HT-29 (cell line): ENCODE measurements around the gene ACTRT2. TPM values are rescaled to one million over a fixed set of nuclear protein-coding genes. Genes with fewer than 3 reads are reported as not detected.

Source experiments
- DNase-seq: peaks from one replicate; pipeline ENCODE4 v3.0.0-alpha.2; 2015; ENCODE audit warnings: low spot score
- total RNA-seq: library from RNA; depleted of rRNA; stranded (reverse); fragments of >200 nt; shearing (Covaris generic); gene quantifications from 2 replicates; pipeline ENCODE4 v1.2.3, GENCODE V29; 2014

Gene ACTRT2
- total RNA-seq, 1 experiment from 2014 or later = not detected

DNA sequence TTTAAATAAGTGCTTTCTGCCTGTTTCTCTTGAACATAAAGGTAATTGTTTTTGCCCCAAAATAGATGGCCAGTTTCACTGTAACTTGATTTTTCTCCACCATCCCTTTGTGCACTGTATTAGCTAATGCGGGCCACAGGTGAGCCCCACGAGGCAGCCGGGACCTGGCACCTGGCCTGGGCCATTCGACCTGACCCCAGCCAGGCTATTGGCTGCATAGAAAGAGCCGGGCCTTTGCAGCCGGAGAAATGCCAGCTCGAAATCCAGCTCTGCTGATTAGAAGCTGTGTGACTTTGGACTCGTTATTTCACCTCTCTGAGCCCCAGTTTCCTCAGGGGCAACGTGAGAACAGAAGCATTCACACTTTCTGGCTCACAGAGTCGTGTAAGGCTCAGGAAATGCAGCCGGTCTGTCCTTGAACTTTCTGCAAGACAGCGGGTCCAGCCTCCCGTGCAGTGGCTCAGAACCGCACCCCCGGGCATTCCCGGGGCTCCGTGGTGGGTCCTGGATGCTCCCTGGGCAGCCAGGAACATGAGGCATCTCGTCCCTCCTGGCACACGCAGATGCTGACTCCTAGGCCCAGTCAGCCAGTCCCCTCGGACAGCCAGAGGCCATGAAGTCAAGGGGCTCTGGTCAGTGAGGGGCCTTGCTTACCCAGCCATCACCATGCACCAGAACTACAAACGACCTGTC lies 37.4 kb upstream of the ACTRT2 start:
- DNase-seq = no peak

DNA sequence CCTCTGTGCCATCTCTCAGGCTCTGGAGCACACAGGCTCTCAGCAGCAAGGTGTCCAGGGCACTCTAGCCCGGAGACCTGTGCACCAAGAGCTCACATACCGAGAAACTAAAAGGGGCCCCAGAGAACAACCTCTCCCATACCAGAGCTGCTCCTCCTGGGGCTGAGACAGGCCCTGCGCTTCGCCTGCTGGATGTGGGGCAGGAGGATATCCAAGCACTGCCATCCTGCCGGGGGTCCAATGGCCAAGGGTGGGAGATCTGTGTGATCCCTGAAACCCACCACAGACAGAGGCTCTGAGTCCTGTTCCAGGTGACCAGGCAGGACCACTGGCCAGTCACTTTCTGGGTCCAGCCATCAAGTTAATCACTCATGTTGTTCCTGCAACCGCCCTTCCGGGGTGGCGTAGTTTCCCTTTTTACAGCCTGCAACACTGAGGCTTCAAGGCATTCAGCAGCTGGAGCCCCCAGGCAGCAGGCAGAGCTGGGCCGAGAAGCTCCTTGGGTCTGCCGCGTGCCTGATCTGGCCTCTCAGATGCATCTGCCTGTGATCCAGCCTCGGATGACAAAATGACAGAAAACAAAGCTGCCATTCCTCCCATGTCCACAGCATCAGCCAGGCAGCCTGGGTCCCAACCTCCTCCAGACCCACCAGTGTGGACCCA lies 36.7 kb upstream of the ACTRT2 start:
- no peak for DNase-seq

DNA sequence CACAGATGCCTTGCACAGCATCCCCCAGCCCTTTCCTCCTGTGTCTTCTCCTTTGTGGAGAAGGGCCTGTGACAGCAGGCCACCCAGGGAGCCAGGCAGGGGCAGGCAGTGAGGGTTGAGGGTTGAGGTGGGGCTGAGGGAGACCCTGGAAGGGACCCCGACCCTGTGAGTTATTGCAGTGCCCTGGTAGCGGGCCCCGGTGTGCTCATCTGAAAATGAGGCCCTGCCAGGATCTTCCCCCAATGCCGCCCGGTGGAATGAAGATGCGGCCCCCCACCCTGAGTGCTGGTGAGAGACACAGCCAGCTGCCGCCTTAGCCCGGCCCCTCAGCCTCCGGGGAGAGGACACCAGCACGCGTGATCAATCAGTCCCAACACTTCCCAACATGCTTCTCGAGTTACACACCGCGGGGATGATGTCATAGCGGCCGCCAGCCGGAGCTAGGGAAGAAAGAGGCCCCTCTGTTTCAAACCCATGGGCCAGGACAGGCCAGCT lies 36.2 kb upstream of the ACTRT2 start:
- no peak for DNase-seq

DNA sequence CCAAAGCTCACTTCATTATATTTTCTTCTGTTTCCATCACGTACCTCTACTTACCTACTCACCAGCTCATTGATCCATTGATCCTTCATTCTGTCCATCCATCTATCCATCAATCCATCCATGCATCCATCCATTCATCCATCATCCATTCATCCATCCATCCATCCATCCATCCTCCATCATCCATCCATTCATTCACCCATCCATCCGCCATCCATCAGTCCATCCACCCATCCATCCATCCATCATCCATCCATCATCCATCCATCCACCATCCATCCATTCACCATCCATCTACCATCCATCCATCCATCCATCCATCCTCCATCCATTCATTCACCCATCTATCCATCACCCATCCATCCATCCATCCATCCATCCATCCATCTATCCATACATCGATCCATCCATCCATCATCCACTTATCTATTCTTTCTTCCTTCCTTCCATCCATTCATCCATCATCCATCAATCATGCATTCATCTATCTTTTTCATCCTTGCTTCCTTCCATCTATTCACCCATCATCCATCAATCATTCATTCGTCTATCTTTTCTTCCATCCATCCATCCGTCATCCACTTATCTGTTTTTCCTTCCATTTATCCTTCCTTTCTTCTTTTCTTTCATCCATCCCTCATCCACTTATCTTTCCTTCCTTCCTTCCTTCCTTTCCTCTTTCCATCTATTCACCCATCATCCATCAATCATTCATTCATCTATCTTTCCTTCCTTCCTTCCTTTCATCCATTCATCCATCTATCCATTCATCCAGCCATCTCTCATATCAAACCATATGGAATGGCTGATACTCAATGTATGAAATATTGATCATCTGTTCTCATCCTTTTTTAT lies 35.3 kb upstream of the ACTRT2 start:
- DNase-seq = no peak

DNA sequence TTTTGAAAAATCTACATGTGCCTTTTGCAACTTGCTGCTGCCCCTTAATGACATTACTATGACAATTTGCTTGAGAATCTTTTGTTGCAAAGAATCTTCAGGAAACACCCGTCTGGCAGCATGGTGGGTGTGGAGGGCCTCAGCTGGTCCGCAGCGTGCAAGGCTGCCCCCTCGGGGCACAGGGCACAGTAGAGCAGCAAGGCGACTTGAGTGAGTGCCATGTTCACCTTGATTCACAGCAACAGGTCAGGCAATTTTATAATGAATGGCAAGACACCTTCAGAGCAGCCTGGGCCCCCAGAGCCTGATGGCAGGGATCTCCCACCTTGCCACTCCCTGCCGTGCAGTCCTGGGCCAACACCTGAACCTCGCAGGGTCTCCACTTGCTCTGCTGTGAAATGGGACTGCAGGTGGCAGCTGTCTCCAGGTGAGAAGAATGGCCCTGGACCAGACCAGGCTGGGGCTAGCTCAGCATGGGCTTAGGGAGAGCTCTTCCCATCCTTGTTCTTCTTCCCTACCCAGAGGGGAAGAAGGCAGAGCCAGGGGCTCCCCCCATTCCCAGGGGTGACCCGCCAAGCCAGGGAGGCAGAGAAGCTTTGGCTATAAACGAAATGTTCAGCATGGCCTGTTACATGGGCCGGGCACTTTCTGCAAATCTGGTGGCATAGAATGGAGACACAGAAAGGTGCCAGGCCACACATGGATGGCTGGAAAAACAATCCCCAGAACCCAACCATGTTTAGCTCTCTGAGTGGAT lies 34.5 kb upstream of the ACTRT2 start:
- DNase-seq = no peak

DNA sequence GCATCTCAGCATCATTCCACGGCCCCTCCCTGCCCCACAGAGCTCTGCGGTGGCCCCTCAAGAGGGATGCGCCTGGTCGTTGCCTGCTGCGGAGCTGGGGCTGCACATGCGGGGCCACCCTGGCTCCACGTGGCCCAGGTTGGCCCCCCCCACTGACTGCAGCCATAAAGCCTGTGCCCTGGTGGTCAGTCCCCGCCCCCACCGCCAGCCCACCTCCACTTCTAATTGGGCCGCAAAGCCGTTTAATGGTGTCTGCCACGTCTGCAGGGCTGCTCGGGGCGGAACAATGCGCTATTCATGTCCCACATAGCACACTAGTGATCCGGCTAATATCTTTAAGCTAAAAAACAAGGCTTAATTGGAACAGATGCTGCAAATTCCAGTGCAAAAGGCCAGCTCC lies 33.5 kb upstream of the ACTRT2 start:
- DNase-seq = no peak

DNA sequence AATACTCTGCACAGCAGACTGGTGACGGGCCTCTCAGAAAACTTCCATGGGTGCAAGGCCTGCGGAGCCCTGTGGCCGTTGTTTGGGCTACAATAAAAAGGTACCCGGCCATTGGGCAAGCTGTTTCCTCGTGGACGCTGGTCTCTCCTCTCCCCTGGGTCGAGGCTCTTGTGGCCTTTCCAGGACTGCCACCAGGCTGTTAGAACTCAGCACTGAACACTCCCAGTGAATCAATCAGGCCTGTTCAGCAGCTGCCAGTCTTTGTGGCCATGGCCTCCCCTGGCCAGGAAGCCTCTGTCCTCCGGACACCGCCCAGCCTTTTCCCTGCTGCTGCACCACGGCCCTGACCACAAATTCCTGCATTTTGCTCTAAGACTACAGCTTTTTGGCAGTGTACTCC lies 33.0 kb upstream of the ACTRT2 start:
- no peak for DNase-seq

DNA sequence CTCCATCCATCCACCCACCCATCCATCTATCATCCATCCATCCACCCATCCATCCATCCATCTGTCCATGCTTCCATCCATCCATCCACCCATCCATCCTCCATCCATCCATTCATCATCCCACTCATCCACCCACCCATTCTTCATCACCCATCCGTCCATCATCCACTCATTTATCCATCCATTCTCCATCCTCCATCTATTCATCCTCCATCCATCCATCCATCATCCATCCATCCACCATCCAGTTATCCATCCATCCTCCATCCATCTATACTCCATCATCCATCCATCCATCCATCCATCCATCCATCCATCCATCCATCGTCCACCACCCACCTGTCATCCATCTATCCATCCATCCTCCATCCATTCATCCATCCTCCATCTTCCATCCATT lies 32.1 kb upstream of the ACTRT2 start:
- no peak for DNase-seq

DNA sequence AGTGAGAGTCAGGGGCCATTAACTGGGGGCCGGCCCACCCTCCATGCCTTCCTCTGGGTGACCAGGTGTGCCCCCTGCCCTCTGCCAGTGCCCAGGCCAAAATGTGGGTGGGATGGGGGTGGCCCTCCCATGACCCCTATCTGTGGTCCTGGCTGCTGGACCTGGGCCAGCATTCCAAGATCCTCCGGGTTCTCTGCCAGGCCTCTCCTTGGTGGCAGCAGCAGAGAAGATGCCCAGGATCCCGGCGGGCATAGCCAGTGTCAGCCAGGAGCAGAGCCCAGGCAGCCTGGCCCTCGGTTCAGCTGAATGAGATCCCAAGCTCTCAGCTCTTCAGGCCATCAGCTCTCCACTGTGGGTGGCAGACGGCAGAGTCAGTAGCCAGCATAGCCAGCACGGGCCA lies 31.3 kb upstream of the ACTRT2 start:
- DNase-seq = no peak

DNA sequence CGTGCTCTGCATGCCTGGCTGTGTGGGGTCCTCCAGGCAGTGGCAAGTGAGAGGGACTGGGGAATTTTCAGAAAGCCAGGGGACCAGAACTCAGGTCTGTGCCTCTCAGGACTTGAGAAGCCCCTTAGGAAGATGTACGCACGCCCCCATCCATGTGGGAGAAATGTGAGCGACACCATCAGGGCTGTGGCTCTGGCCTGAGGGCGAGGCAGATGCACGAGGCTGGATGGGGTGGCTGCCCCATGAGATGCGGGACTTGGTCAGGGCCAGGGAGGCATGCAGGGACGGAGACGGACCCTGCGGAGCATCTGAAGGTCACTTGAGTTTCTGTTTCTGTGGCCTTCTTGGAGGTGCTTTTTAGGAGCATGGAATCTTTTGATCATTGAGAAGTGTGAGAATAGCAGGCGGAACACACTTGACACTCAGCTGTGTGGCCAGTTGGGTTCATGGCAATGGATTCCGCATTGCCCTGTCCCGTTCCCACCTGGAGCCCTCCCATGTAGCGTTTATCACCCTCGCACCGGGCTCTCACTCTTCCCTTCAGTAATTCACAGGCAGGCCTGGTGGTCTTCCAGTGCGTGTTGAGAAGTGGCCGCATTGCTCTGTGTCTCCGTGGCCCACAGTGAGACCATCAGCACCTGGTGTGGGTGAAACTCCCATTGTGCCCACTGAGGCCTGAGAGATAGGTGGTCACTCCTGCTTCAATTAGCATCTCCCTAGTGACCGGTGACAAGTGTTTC lies 30.7 kb upstream of the ACTRT2 start:
- no peak for DNase-seq

DNA sequence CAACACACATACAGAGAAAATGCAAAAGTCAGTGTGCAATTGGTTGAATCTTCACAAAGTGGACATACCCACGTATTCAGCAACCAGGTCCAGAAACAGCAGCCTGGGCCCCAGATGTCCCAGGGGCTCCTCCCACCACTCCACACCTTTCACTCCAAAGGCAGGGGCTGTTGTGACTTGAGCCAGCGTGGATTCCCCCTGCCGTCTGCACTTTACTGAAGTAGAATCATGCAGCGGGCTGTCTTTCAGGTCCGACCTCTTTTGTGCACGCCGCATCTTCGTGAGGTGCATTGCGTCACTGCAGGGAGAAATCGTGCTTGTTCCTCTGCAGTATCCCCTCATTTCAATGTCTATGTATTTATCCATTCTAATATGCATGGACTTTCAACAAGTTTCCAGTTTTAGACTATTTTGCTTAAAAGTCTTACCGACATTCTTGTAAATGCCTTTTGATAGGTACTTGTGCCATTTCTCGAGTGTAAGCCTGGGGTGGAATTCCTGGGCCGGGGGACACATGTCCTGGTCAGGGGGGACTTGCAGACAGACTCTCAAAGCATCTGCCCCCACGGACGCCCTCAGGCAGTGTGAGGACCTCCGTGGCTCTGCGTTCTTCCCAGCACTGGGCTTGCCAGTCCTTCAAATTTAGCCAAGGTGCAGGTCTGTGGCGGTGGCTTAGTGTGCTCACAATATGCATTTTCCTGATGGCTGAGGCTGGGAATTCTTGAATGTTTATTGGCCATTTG lies 29.3 kb upstream of the ACTRT2 start:
- DNase-seq = no peak

DNA sequence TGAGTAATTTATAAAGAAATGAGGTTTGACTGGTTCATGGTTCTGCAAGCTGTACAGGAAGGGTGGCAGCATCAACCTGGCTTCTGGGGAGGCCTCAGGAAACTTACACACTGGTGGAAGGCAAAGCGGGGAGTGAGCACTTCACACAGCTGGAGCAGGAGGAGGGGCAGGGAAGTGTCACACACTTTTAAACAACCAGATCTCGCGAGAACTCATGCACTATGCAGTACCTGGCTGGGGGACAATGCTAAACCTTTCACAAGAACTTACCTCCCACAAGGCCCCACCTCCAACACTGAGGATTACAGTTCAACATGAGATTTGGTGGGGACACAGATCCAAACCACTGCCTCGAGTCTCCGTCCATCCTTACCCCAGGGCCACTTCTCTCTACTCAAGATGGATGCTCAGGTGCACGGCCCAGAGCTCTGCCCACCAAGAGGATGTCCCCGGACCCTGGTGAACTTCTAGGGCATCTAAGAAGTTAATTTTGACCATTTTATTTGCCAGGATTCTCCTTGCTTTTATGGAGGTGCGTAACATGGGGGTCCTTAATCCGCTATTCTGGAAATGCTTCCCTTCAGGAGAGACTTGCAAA lies 22.7 kb upstream of the ACTRT2 start:
- no peak for DNase-seq

DNA sequence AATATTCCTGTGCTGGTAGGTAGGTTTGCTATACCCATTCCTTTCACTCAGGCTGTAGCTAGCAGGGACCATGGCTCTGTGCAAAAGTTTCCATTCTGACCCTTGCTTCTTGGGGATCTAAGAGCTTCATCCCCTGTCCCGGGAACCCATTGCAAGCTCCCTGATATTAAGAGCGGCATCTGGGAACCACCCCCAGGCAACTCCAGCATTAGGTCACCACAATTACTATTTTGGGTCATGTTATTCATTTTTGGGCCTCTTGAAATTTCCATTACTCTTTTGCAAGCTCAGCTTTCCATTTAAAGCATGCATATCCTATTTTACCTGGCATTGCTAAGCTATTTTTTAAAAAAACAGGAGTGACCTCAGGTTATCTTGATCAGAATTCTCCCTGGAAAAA lies 22.1 kb upstream of the ACTRT2 start:
- no peak for DNase-seq

DNA sequence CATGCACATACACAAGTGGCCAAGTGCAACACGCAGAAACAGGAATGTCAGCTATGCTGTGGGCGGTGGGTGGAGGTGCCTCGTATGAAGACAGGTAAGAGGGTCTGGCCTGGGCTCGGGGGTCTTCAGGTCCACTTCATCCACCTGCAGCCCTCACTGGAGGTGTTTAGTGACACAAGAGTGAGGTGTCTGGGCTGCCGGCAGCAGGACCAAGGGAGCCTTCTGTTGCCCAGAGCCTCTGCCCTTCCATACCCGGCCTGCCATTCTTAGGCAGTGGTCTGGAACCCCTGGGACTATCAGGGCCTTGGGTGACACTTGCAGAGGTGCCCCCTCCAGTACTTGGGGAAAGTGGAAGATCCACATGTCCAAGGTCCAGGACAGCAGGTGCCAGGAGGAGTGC lies 21.7 kb upstream of the ACTRT2 start:
- DNase-seq = no peak

DNA sequence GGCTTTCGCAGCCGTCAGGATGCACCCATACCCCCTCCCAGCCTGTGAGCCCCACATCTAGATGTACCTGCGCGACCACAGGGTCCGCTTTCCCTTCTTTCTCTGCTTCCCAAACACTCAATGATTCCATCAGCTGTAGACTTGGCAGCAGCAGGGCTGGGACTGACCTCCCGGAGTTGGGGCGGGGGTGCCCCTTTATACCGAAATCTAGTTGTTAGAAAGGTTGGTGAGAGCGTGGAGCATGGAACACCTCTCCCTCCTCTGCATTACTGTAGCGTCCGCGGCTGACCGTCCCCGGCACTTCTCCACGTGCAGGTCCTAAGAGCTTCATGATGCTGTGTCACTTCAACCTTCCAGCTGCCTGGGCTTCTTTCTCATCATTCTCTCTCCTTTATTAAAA lies 21.1 kb upstream of the ACTRT2 start:
- no peak for DNase-seq

DNA sequence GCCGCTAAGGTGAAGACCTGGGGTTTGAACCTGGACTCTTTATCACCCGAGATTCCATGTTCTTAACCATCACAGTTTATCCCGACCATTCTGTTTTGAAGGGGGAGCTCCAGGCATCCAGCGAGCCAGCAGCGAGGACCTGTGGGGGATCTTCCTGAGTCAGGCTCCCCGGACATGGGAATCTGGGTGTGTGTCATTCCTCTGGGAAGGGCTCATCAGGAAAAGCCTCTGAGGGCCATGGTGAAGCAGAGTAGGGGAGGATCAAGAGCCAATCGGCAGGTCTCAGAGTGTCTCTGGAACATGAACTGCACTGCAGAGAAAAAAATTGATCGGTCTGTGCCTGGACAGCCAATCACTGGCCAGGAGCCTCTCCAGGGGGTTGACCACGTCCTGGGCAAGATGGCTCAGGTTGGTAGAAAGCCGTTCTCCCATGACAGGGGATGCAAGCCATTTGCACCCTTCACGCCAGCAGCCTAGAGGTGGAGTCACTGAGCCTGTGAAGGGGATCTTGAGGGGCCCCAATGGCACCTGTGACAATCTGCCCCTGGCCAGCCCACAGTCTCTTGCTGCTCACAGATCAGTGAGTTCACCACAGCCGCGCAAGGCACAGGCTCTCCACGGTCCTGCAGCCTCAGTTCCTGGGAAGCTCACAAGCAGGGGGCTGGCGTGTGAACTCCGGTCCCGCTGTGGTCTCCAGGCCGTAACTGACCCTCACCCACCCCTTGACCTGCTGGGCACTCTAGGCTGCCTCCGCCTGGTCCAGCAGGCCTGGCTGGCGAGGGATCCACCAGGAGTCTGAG lies 20.4 kb upstream of the ACTRT2 start:
- DNase-seq = no peak

DNA sequence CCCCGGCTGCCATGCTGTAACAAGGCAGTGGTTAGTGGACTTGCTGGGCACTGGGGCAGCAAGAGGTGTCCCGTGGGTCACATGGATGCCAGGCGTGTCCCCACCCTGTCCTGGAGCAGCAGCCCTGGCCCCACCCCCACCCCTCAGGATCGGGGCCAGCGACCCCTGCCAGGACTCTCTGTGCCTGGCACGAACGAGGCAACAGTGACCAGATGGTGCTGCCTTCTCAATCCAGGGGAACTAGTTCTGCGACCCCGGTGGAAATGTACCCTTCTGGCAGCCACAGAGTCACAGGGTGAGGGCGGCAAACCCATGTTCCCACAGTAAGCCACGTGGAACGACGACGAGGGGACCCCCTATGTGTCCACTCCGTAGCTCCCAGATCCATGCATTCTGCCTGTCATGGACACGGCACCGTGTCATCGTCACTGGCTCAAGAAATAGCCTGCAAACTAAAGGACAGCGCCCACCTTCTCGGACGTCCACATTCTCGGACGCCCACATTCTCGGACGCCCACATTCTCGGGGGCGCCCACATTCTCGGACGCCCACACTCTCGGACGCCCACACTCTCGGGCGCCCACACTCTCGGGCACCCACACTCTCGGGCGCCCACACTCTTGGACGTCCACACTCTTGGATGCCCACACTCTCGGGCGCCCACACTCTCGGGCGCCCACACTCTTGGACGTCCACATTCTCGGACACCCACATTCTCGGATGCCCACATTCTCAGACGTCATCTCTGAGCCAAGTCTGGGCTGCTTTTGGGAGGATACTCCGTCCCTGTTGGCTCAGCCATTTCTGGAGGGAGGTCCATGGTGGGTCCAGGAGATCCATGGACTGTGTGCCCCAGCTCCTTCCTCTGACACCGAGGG lies 19.6 kb upstream of the ACTRT2 start:
- DNase-seq = no peak
